ENCODE measurements around the gene SUMF2.
"Not testable (repeated sequence)": the region's sequence is repeated elsewhere in the genome, so short reads cannot be mapped to it uniquely, and the experiment has no call there.

The SUMF2 gene

DNA sequence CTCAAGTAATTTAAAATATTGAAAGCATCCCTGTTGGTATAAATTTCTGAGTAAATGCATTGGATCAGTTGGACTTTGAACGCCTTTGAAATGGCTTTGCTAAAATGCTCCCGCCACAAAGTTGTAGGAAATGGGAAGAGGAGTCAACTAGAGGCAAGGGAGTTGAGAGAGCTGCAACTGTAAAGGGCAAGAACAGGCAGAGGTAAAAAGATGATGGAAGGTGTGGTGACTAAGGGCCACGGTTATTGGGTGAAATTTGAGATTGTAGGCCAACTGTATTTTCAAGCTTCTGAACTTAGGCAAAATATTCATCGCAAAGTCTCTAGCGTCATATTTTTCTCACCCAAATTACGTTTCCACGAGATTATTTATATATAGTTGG lies 595 bp upstream of the SUMF2 start:
- DNase-seq (ENCODE audit: low spot score), result no peak

GRCh38 chr7:56066376-56066775 lies 2.3 kb downstream of the SUMF2 start:
- DNase-seq (ENCODE audit: low spot score), result not testable (repeated sequence)

DNA sequence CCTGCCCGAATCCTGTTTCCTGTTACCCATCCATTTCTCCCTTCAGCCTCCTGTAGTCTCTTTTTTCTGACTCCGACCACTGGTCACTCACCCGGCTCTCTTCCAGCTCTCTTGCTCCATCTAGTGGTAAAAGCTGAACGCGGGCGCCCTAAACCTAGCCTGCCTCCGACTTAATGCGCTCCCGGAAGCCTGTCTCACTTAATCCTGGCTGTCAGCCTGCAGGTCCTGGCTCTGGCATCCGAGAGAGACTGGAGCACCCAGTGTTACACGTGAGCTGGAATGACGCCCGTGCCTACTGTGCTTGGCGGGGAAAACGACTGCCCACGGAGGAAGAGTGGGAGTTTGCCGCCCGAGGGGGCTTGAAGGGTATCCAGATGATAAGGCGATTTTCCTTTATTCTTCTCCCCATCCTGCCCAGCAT lies 10.3 kb downstream of the SUMF2 start:
- DNase-seq (ENCODE audit: low spot score), result peak; percentile 74

- DNase-seq (ENCODE audit: low spot score), result no peak
Measured at GRCh38 chr7:56077681-56078080, 13.6 kb downstream of the SUMF2 start.

GRCh38 chr7:56078196-56078595 lies 14.1 kb downstream of the SUMF2 start:
- no peak for DNase-seq (ENCODE audit: low spot score)

GRCh38 chr7:56079450-56080185 lies 15.5 kb downstream of the SUMF2 start:
- no peak for DNase-seq (ENCODE audit: low spot score)

GRCh38 chr7:56080726-56081435 lies 16.8 kb downstream of the SUMF2 start:
- not testable (repeated sequence) for DNase-seq (ENCODE audit: low spot score)

GRCh38 chr7:56081626-56082340 lies 17.7 kb downstream of the SUMF2 start:
- DNase-seq (ENCODE audit: low spot score), result no peak

GRCh38 chr7:56083150-56083785 lies 19.2 kb downstream of the SUMF2 start:
- DNase-seq (ENCODE audit: low spot score), result no peak

DNA sequence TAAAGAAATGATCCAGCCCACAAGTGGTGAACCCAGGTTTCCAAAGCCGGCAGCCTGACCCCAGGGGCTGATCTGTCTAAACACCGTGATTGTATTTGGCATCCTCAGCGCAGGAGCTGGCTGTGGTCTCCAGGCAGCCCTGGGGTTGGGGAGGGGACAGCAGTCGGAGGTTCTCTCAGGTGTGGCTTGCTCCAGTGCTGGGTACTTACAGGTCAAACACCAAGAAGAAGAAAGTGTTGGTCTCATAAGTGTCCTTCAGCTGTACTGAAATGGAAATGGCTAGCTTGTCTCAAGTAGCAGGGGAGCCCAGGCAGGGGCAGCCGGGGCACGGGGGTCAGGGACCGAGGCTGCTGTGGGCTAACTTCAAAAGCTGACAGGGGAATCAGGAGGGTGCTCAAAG lies 22.7 kb downstream of the SUMF2 start:
- no peak for DNase-seq (ENCODE audit: low spot score)

- no peak for DNase-seq (ENCODE audit: low spot score)
Measured at GRCh38 chr7:56087445-56087844, 23.4 kb downstream of the SUMF2 start.

- DNase-seq (ENCODE audit: low spot score), result no peak
Measured at GRCh38 chr7:56091591-56091990, 27.5 kb downstream of the SUMF2 start.

- DNase-seq (ENCODE audit: low spot score), result not testable (repeated sequence)
Measured at GRCh38 chr7:56092388-56092787, 28.3 kb downstream of the SUMF2 start.

- no peak for DNase-seq (ENCODE audit: low spot score)
Measured at GRCh38 chr7:56092789-56093531, 28.9 kb downstream of the SUMF2 start, which contains the start of gene PHKG1. TSS of gene PHKG1 (minus strand) at chr7:56092952. CDS start at chr7:56088941, 4,011 bp downstream.

DNA sequence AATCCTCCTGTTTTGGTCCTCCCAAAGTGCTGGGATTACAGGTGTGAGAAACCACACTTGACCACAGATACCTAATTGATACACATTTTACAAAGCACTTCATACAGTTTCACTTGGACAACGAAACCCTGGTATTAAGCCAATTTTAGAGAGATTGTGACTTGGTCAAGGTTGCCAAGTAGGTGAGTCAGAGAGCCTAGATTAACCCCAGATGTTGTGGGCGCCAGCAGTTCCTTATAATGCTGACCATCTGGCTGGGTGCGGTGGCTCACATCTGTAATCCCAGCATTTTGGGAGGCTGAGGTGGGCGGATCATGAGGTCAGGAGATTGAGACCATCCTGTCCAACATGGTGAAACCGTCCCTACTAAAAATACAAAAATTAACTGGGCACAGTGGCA lies 33.6 kb downstream of the SUMF2 start:
- DNase-seq (ENCODE audit: low spot score), result no peak

GRCh38 chr7:56098187-56099008 lies 34.3 kb downstream of the SUMF2 start:
- not testable (repeated sequence) for DNase-seq (ENCODE audit: low spot score)

- DNase-seq (ENCODE audit: low spot score), result no peak
Measured at GRCh38 chr7:56099653-56100052, 35.6 kb downstream of the SUMF2 start.

DNA sequence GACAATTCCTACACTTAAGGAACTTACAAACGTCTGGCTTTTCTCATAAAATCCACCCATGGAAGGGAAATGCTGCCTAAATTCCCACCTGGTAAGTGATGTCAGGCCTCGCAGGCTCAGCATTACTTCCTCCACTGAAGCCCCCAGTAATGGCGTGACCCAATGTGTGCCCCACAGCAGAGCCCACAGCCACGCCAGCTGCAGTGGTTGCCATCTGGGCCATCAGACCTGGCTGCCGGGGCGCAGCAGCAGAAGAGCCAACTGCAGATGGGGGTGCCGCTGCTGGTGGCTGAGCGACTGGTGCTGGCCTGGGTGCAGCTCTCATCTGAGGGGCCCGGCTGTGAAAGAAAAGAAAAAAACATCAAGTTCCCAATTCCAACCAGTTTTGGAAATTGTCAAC lies 40.1 kb downstream of the SUMF2 start:
- not testable (repeated sequence) for DNase-seq (ENCODE audit: low spot score)

DNA sequence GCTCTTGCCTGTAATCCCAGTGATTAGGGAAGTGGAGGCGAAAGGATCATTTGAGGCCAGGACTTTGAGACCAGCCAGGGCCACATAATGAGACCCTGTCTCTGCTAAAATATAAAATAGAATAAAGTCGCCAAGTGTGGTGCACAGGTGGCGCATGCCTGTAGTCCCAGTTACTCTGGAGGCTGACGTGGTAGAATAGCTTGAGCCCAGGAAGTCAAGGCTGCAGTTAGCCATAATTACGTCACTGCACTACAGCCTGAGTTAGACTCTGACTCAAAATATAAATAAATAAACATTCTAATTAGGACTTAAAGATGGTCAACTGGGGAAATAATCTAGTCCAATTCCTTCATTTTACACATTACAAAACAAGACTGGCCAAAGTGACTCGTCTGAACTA lies 41.4 kb downstream of the SUMF2 start:
- peak; percentile 51 for DNase-seq (ENCODE audit: low spot score)

Data from activated CD4-positive, alpha-beta T cell treated with anti-CD3 and anti-CD28 coated beads, Interleukin-2, Interleukin-4, amounts not matched to agents 100 ng/mL and 50 ng/mL, durations not matched to agents 16 hours and 8 hours (primary cell).